Karpas-422 (cell line): Measurements from ENCODE around the gene LEMD2. TPM values are rescaled to one million over a fixed set of nuclear protein-coding genes. Genes with fewer than 3 reads are reported as not detected.
A peak's percentile ranks its signal among the peaks of the same experiment; 100 is the strongest.

Experiments used
- DNase-seq: peaks from one replicate; pipeline ENCODE4 v3.0.0-alpha.2; 2015
- H2AFZ ChIP-seq: fragments of 200-600 bp; sonication (generic); 2 replicates; pipeline ENCODE4 v1.6.1; 2014; ENCODE audit warnings: antibody characterized with exemption, low read length, mixed read lengths
- H3K27ac ChIP-seq: fragments of 200-600 bp; sonication (generic); 2 replicates; pipeline ENCODE4 v1.5.1; 2014; ENCODE audit warnings: mild to moderate bottlenecking, low read length, moderate library complexity
- H3K27me3 ChIP-seq: fragments of 200-600 bp; sonication (generic); 2 replicates; pipeline ENCODE4 v1.6.1; 2014; ENCODE audit warnings: low read length, mixed read lengths
- H3K36me3 ChIP-seq: fragments of 200-600 bp; sonication (generic); 2 replicates; pipeline ENCODE4 v1.6.1; 2014; ENCODE audit warnings: low read length, mixed read lengths; ENCODE audit not compliant: insufficient read depth
- H3K4me1 ChIP-seq: fragments of 200-600 bp; sonication (generic); 2 replicates; pipeline ENCODE4 v1.6.1; 2014; ENCODE audit warnings: mild to moderate bottlenecking, low read length, mixed read lengths
- H3K4me2 ChIP-seq: fragments of 200-600 bp; sonication (generic); 2 replicates; pipeline ENCODE4 v1.6.1; 2014; ENCODE audit warnings: low read length, low read depth, mild to moderate bottlenecking; ENCODE audit not compliant: poor library complexity, severe bottlenecking
- H3K4me3 ChIP-seq: fragments of 200-600 bp; sonication (generic); 2 replicates; pipeline ENCODE4 v1.5.1; 2014; ENCODE audit warnings: mild to moderate bottlenecking, antibody characterized with exemption, low read length, mixed read lengths
- H3K79me2 ChIP-seq: fragments of 200-600 bp; sonication (generic); 2 replicates; pipeline ENCODE4 v1.6.1; 2014; ENCODE audit warnings: mild to moderate bottlenecking, low read length, mixed read lengths
- H3K9ac ChIP-seq: fragments of 200-600 bp; sonication (generic); 2 replicates; pipeline ENCODE4 v1.6.0; 2014; ENCODE audit warnings: low read length
- H3K9me2 ChIP-seq: fragments of 200-600 bp; sonication (generic), shearing (Covaris generic); replicated peaks from 2 replicates; pipeline ENCODE4 v1.6.0; 2014; ENCODE audit warnings: mild to moderate bottlenecking, low read length, moderate library complexity; ENCODE audit not compliant: insufficient read depth
- H3K9me3 ChIP-seq: fragments of 300-700, 200-600 bp; sonication (generic); 2 replicates; pipeline ENCODE4 v1.6.1; 2014; ENCODE audit warnings: low read length, mixed read lengths
- H4K20me1 ChIP-seq: fragments of 200-600 bp; sonication (generic); 2 replicates; pipeline ENCODE4 v1.6.1; 2014; ENCODE audit warnings: mild to moderate bottlenecking, antibody characterized with exemption, low read length, low read depth; ENCODE audit not compliant: insufficient read depth
- total RNA-seq: library from RNA; depleted of rRNA; stranded (reverse); fragments of >200 nt; shearing (Covaris generic); gene quantifications from 2 replicates; pipeline ENCODE4 v1.2.3, GENCODE V29; 2014; ENCODE audit warnings: low replicate concordance

Gene LEMD2
- total RNA-seq, 1 experiment from 2014 or later, result 32.8 TPM

DNA sequence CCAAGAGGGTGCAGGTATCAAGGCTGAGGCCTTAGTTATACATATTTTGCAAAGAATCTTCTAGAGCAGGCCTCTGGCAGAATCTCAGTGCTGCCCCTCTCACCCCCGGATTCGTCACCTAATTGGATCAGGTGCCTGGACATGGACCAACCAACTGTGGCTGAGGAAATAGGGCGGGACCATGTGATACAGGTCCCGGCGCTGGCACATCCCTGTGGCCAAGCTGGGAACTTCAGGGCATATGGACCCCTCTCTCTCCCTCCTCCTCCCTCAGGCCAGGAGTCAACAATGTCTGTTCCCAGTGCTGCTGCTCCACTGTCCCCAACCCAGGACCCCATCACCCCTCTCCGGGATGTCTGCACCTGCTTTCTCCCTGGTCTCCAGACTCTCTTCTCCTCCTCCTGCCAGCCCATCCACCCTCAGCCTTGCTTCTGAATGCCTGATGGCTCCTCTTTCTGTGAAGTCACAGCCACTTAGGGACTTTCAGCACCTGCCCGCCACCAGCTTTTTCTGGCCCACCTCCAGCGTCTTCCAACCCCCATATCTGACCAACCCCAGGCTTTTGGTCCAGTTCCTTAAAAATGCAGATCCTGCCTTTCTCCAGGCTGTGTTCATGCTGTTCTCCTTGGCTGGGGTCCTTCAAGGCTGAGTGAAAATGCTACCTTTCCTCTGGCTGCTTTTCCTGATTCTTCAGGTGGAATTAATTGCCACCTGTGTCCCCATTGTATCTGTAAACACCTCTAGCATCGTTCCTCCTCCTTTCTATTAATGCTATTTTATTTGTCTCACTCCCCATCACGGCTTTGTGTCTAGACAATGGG is 33.9 kb upstream of the LEMD2 start:
- Histone ChIP-seq H3K9me2 (no peaks in the 10 kb centered on the region), H3K4me3 (no peak overlapping the region), H3K4me1 (no peaks in the 10 kb centered on the region), H3K79me2 (no peaks in the 10 kb centered on the region), H3K36me3 (no peaks in the 10 kb centered on the region), H3K27ac (no peak overlapping the region), H3K9me3 (no peaks in the 10 kb centered on the region), H4K20me1 (0 out of 2 replicates have a peak, but pooled peaks cover 3% of the 10 kb centered on the region), H3K27me3 (no peaks in the 10 kb centered on the region), H3K4me2 (no peak overlapping the region), H3K9ac (no peak overlapping the region), H2AFZ (no peak overlapping the region)
- peak; percentile 64 for DNase-seq

DNA sequence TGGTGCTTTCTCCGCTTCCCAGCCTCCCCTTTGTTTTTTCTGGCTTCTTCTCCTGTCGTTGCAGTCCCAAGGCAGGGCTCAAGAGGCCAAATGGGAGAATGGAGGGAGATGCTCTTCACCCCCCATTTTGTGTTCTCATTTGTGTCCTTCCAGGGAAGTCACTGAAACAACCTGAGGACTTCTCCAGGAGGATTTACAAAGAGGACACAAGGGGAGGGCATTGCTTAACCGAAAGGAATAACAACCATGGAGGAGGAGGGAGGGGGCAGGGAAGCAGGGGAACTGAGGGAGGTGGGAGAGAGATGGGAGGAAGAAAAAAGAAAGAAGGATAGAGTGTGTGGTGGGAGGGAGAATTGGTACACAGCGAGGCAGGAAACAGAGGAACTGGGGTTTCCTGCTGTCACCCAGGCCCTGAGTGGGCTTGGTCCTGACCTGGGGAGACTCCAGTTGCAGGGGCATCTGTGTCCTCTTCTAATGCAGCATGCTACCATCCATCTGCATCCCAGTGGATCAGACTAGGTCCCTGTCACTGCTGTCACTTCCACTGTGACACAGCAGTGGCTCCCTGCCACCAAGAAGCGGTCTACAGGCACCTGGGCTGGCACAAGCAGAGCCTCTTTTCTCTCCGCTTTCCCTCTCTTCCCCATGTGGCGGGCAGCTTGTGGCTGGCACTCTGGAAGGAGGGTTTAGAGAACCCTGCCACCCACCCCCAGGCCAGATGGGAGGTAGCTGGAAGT is 32.0 kb upstream of the LEMD2 start:
- no peak overlapping the region for H2AFZ ChIP-seq
- no peak overlapping the region for H3K4me3 ChIP-seq
- H3K9me2 ChIP-seq, result no peaks in the 10 kb centered on the region
- H3K4me2 ChIP-seq, result no peak overlapping the region
- no peak overlapping the region for H3K27ac ChIP-seq
- no peaks in the 10 kb centered on the region for H3K79me2 ChIP-seq
- H3K9ac ChIP-seq, result no peak overlapping the region
- no peaks in the 10 kb centered on the region for H3K9me3 ChIP-seq
- H4K20me1 ChIP-seq, result 0 out of 2 replicates have a peak, but pooled peaks cover 3% of the 10 kb centered on the region
- no peaks in the 10 kb centered on the region for H3K4me1 ChIP-seq
- H3K27me3 ChIP-seq, result no peaks in the 10 kb centered on the region
- H3K36me3 ChIP-seq, result no peaks in the 10 kb centered on the region
- DNase-seq, result no peak

DNA sequence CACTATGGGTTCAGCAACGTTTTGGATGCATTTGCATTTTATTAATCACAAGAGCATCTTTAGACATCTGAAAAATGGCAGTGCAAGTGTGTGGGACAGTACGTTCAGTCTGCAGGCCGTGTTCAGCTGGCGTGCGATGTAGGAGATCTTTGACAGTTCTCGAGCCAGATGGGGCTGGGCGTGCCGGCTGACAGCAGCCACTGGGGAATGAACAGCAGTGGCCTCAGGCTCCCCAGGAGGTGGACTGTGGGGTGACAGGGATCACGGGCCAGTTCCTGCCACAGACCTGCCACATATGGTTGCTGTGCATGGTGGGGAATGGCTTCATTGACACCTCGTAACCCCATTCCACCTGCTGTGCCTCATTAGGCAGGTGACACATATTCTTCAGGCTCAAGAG is 31.3 kb upstream of the LEMD2 start:
- H3K4me2 ChIP-seq, result no peak overlapping the region
- H3K27ac ChIP-seq, result no peak overlapping the region
- no peaks in the 10 kb centered on the region for H3K36me3 ChIP-seq
- no peak overlapping the region for H2AFZ ChIP-seq
- no peak overlapping the region for H3K9ac ChIP-seq
- no peaks in the 10 kb centered on the region for H3K79me2 ChIP-seq
- no peaks in the 10 kb centered on the region for H3K27me3 ChIP-seq
- no peak overlapping the region for H3K4me3 ChIP-seq
- no peaks in the 10 kb centered on the region for H3K9me3 ChIP-seq
- no peak for DNase-seq
- H3K9me2 ChIP-seq, result no peaks in the 10 kb centered on the region
- H4K20me1 ChIP-seq, result 0 out of 2 replicates have a peak, but pooled peaks cover 3% of the 10 kb centered on the region
- no peaks in the 10 kb centered on the region for H3K4me1 ChIP-seq

DNA sequence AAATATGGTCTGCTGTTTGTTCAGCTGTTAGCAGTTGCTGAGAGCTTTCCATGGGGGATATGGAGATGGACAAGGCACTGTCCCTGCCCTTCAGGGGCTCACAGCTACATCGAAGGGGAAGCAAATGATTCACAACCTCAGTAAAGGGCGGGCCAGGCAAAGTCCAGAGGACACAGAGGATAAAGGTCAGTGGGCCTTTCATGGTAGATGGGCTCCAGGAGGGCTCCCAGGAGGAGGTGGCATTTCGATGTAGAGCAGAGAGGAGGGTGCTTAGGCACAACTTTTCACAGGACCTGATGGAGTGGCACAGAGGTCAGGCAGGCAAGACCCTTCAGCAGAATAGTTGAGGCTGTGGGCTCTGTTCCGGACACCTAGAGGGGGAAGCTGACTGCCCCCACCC is 30.1 kb upstream of the LEMD2 start:
- Histone ChIP-seq H3K79me2 (no peaks in the 10 kb centered on the region), H3K27ac (no peak overlapping the region), H3K4me2 (no peak overlapping the region), H3K27me3 (no peaks in the 10 kb centered on the region), H3K9ac (no peak overlapping the region), H4K20me1 (0 out of 2 replicates have a peak, but pooled peaks cover 3% of the 10 kb centered on the region), H3K4me3 (no peak overlapping the region), H3K36me3 (no peaks in the 10 kb centered on the region), H3K4me1 (no peaks in the 10 kb centered on the region), H3K9me2 (no peaks in the 10 kb centered on the region), H2AFZ (no peak overlapping the region), H3K9me3 (no peaks in the 10 kb centered on the region)
- DNase-seq, result no peak

DNA sequence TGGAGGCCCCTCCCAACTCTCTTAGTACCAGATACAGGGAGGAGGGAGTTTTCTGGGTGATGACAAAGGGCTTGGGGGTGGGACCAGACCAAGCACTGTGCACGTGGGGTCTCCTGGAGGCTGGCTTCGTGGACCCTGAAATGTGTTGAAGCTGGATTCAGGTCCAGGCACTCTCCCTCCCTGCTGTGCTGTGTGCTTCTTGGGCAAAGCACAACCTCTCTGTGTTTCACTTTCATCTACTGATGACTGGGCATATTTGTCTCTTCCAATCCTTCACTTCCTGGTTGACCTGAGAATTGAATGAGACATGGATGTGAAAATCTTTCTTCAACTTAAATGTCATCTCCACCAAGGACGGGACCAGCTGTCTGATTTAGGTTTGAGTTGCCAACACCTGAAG is 29.4 kb upstream of the LEMD2 start:
- no peak overlapping the region for H3K9ac ChIP-seq
- no peak for DNase-seq
- H4K20me1 ChIP-seq, result 0 out of 2 replicates have a peak, but pooled peaks cover 3% of the 10 kb centered on the region
- no peak overlapping the region for H3K4me3 ChIP-seq
- no peaks in the 10 kb centered on the region for H3K4me1 ChIP-seq
- no peaks in the 10 kb centered on the region for H3K27me3 ChIP-seq
- H3K27ac ChIP-seq, result no peak overlapping the region
- H3K4me2 ChIP-seq, result no peak overlapping the region
- H3K9me2 ChIP-seq, result no peaks in the 10 kb centered on the region
- no peaks in the 10 kb centered on the region for H3K79me2 ChIP-seq
- H2AFZ ChIP-seq, result no peak overlapping the region
- no peaks in the 10 kb centered on the region for H3K9me3 ChIP-seq
- no peaks in the 10 kb centered on the region for H3K36me3 ChIP-seq

DNA sequence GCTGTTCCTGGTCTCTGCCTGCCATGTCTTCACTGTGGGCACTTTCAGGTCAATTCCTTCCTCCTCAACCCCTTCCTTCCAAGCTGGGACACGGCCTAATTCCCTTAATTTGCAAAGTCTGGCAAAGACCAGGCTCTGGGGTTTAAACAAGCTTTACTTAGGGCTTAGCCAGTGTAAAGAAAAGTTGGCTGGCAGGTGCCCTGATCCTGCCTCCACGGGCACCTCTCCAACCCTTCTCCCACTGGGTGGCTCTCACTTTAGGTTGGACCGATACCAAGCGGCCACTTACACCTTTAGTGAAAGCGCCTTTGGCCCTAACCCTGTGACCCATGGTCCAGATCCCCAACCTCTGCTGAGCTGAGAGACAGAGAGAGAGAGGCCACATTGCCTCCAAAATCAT is 28.6 kb upstream of the LEMD2 start:
- Histone ChIP-seq H3K4me1 (no peaks in the 10 kb centered on the region), H3K4me3 (no peak overlapping the region), H3K9ac (no peak overlapping the region), H3K9me2 (no peaks in the 10 kb centered on the region), H3K9me3 (no peaks in the 10 kb centered on the region), H3K27me3 (no peaks in the 10 kb centered on the region), H2AFZ (no peak overlapping the region), H3K36me3 (no peaks in the 10 kb centered on the region), H3K27ac (no peak overlapping the region), H3K79me2 (no peaks in the 10 kb centered on the region), H4K20me1 (0 out of 2 replicates have a peak, but pooled peaks cover 3% of the 10 kb centered on the region), H3K4me2 (no peak overlapping the region)
- no peak for DNase-seq

DNA sequence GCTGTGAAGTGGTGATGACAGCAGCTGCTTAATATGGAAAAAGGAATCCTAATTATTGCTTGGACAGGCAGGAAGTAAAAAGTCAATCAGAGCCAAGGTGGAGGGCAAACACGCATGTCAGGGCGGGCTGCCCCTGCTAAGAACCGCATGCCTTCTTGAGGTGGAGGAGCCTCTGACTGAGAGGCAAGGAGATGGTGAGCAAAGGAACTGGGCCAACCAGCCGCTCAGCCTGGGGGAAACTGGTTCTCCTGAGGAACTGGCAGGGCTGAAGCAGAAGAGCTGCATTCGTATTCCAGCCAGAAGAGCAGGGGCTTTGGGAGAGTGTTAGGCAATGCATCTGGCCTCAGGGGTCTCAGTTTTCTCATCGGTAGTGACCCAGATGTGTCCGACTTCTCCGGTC is 28.0 kb upstream of the LEMD2 start:
- Histone ChIP-seq H3K9me3 (no peaks in the 10 kb centered on the region), H3K36me3 (no peaks in the 10 kb centered on the region), H3K4me1 (no peaks in the 10 kb centered on the region), H3K9ac (no peak overlapping the region), H3K27me3 (no peaks in the 10 kb centered on the region), H3K79me2 (no peaks in the 10 kb centered on the region), H3K9me2 (no peaks in the 10 kb centered on the region), H3K4me3 (no peak overlapping the region), H3K27ac (no peak overlapping the region), H2AFZ (no peak overlapping the region), H4K20me1 (0 out of 2 replicates have a peak, but pooled peaks cover 2% of the 10 kb centered on the region), H3K4me2 (no peak overlapping the region)
- no peak for DNase-seq

DNA sequence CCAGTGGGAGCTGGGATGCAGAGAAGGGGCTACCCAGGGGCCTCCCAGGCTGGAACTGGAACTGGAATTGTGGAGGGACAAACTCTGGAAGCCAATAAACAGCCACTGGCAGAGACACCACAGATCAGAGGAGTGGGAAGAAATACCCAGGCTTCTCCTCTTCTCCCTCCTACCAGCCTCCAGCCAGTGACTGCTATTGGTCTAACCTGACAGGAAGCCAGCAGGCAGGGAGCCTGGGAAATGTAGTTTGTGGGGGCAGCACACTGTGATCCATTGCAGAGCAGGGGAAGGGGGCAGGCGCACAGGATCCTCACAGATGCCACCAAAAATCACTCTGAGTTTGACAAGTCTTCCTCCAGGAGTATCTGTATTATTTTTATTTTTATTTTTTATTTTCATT is 26.9 kb upstream of the LEMD2 start:
- H3K79me2 ChIP-seq, result no peaks in the 10 kb centered on the region
- H3K4me3 ChIP-seq, result no peak overlapping the region
- DNase-seq, result peak; percentile 75
- H3K4me1 ChIP-seq, result no peaks in the 10 kb centered on the region
- H3K27me3 ChIP-seq, result no peaks in the 10 kb centered on the region
- H4K20me1 ChIP-seq, result no peaks in the 10 kb centered on the region
- no peaks in the 10 kb centered on the region for H3K36me3 ChIP-seq
- no peak overlapping the region for H3K4me2 ChIP-seq
- H3K9me2 ChIP-seq, result no peaks in the 10 kb centered on the region
- H3K27ac ChIP-seq, result no peak overlapping the region
- no peak overlapping the region for H3K9ac ChIP-seq
- no peaks in the 10 kb centered on the region for H3K9me3 ChIP-seq
- no peak overlapping the region for H2AFZ ChIP-seq
